Mesendoderm (in vitro differentiated cells): ENCODE results near the gene IFNA17.
"Not testable (repeated sequence)": the region's sequence is repeated elsewhere in the genome, so short reads cannot be mapped to it uniquely, and the experiment has no call there.

Experiments
- DNase-seq: peaks from one replicate; pipeline ENCODE4 v3.0.0; 2013
- H2AK5ac ChIP-seq: 2 replicates; pipeline ENCODE4 v1.6.1; 2013; ENCODE audit warnings: low read length, inconsistent platforms
- H2BK120ac ChIP-seq: 2 replicates; pipeline ENCODE4 v1.6.1; 2013; ENCODE audit warnings: low read depth, mild to moderate bottlenecking, low read length, moderate library complexity, mixed read lengths
- H2BK15ac ChIP-seq: replicated peaks from 2 replicates; pipeline ENCODE4 v1.6.1; 2013; ENCODE audit warnings: low read depth, mild to moderate bottlenecking, moderate library complexity
- H2BK5ac ChIP-seq: 2 replicates; pipeline ENCODE4 v1.6.1; 2013; ENCODE audit warnings: low read length, inconsistent platforms
- H3K18ac ChIP-seq: 2 replicates; pipeline ENCODE4 v1.6.1; 2013; ENCODE audit warnings: mild to moderate bottlenecking, low read length, mixed read lengths
- H3K23ac ChIP-seq: one replicate; pipeline ENCODE4 v1.6.1; 2013; ENCODE audit warnings: low read length
- H3K27ac ChIP-seq: 2 replicates; pipeline ENCODE4 v1.5.1; 2013; ENCODE audit warnings: low read depth, mild to moderate bottlenecking, inconsistent platforms, low read length, moderate library complexity
- H3K27me3 ChIP-seq: 2 replicates; pipeline ENCODE4 v1.6.1; 2013; ENCODE audit warnings: low read length, control low read depth, mild to moderate bottlenecking, inconsistent platforms; ENCODE audit not compliant: insufficient read depth, poor library complexity
- H3K36me3 ChIP-seq: 2 replicates; pipeline ENCODE4 v1.6.1; 2013; ENCODE audit warnings: low read length, inconsistent platforms; ENCODE audit not compliant: control insufficient read depth, insufficient read depth
- H3K4ac ChIP-seq: one replicate; pipeline ENCODE4 v1.6.1; 2013; ENCODE audit warnings: low read depth, mild to moderate bottlenecking, low read length, moderate library complexity
- H3K4me1 ChIP-seq: 2 replicates; pipeline ENCODE4 v1.6.1; 2013; ENCODE audit warnings: low read depth, low read length, inconsistent platforms; ENCODE audit not compliant: control insufficient read depth
- H3K4me2 ChIP-seq: 2 replicates; pipeline ENCODE4 v1.6.1; 2013; ENCODE audit warnings: low read length
- H3K4me3 ChIP-seq: 2 replicates; pipeline ENCODE4 v1.5.1; 2013; ENCODE audit warnings: mild to moderate bottlenecking, low read length
- H3K56ac ChIP-seq: one replicate; pipeline ENCODE4 v1.6.1; 2013; ENCODE audit warnings: low read length
- H3K79me1 ChIP-seq: 2 replicates; pipeline ENCODE4 v1.6.1; 2013; ENCODE audit warnings: low read length, inconsistent platforms
- H3K79me2 ChIP-seq: 2 replicates; pipeline ENCODE4 v1.6.1; 2013; ENCODE audit warnings: mild to moderate bottlenecking, low read length; ENCODE audit not compliant: control insufficient read depth, insufficient read depth
- H3K9ac ChIP-seq: 2 replicates; pipeline ENCODE4 v1.6.1; 2013; ENCODE audit warnings: low read length, inconsistent platforms
- H4K5ac ChIP-seq: one replicate; pipeline ENCODE4 v1.6.1; 2013; ENCODE audit warnings: low read length
- H4K8ac ChIP-seq: one replicate; pipeline ENCODE4 v1.6.1; 2013; ENCODE audit warnings: low read depth, mild to moderate bottlenecking, control low read depth, low read length, moderate library complexity
- WGBS: extraction: QIAGEN DNeasy Blood & Tissue Kit; methylation state at CpG from one replicate; pipeline ENCODE4 v1.1.7; 2013; ENCODE audit warnings: low lambda C conversion rate, missing lambda C conversion rate; ENCODE audit not compliant: insufficient coverage; ENCODE audit errors: extremely low coverage; 5-methylcytosine and 5-hydroxymethylcytosine counted together

IFNA17 gene

GRCh38 chr9:21217211-21217610 is 10.8 kb downstream of the IFNA17 start, which contains the start of gene IFNA16:
TSS of gene IFNA16 (minus strand) at chr9:21217311. CDS start at chr9:21217305, 6 bp downstream.
- H3K79me2 ChIP-seq, H2BK5ac ChIP-seq, H3K36me3 ChIP-seq, H4K8ac ChIP-seq, H3K4ac ChIP-seq, H3K27me3 ChIP-seq, H3K27ac ChIP-seq, H2BK120ac ChIP-seq, H2AK5ac ChIP-seq, H2BK15ac ChIP-seq, H3K79me1 ChIP-seq, H3K23ac ChIP-seq, DNase-seq, H3K4me3 ChIP-seq, H3K9ac ChIP-seq, H3K4me2 ChIP-seq, H3K56ac ChIP-seq, H3K4me1 ChIP-seq, H4K5ac ChIP-seq, H3K18ac ChIP-seq: not testable (repeated sequence)
- no CpG with 5 or more reads among the region's 1 CpG for WGBS

DNA sequence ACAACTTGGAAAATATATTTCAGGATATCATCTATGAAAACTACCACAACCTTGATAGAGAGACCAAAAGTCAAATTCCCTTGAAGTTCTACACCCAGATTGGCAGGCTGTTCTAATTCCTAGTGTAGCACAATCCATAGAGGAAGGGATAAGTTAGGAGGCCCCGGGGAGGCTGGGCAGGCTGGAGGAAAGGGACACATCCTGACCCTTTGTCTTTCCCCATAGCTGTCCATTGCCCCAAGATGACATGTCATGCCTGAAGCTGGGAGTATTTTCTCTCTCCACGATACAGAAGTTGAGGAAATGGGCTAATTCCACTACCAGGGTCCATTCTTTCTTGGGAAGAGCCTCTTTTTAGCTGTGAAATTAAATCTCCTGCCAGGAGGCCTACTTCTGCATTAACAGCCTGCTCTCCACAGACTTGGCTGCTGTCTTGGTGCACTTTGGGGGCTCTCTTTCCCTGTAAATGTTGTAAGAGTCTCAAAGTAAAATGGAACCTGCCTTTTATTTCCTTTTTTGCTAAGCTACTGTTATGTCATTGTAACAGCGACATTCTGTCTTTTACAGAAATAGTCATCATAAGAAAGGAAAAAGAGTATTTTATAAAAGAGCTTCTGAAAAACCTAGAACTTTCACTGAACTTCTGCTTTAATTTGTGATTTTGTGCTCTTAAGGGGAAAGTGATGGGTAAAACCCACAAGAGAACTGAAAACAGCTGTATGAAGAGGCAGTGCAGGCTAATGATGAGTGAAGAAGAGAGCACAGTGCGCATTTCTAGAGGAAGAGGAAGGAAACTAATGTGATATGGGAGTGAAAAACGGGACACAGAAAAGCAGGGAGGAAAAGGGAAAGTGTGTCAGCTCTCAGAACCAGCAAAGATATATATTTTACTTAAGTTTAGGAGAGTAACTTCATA is 14.4 kb downstream of the IFNA17 start:
- H2BK15ac ChIP-seq, H3K23ac ChIP-seq, H3K27ac ChIP-seq, H3K4me1 ChIP-seq, H3K9ac ChIP-seq, H3K18ac ChIP-seq, H3K36me3 ChIP-seq, H4K5ac ChIP-seq, H3K79me2 ChIP-seq, H3K79me1 ChIP-seq, H3K27me3 ChIP-seq, H3K4ac ChIP-seq, H3K56ac ChIP-seq, H3K4me3 ChIP-seq, H2BK5ac ChIP-seq, H2AK5ac ChIP-seq, H2BK120ac ChIP-seq, H4K8ac ChIP-seq, H3K4me2 ChIP-seq: not testable (repeated sequence)
- peak; percentile 32 for DNase-seq
- no CpG with 5 or more reads among the region's 5 CpGs for WGBS

GRCh38 chr9:21212160-21212559 is 15.9 kb downstream of the IFNA17 start:
- not testable (repeated sequence) for H3K18ac ChIP-seq, H3K79me2 ChIP-seq, H3K27ac ChIP-seq, H2BK15ac ChIP-seq, H3K4me1 ChIP-seq, H3K9ac ChIP-seq, H3K36me3 ChIP-seq, H2BK120ac ChIP-seq, H3K4ac ChIP-seq, H2AK5ac ChIP-seq, H3K23ac ChIP-seq, H3K79me1 ChIP-seq, H4K5ac ChIP-seq, H3K4me3 ChIP-seq, H2BK5ac ChIP-seq, DNase-seq, H3K4me2 ChIP-seq, H3K56ac ChIP-seq, H4K8ac ChIP-seq, H3K27me3 ChIP-seq
- WGBS, result no CpG with 5 or more reads among the region's 2 CpGs

DNA sequence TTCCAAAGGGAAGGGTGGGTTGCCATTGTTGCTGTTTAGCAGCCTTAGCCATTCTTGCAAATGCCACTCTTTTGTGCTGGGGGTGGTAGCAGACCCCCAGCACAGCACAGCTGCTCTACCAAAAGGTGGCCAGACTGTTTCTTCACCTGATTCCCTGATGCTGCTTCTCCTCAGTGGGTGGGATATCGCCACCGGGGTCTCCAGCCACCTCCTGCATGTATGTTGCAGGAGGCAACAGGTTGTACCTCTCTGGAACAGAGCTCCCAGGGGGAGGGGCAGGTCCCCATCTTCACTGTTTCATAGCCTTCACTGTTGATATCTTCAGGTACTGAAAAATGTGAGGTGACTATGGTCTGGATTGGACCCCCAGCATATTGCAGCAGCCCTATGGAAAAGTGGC is 17.2 kb downstream of the IFNA17 start:
- not testable (repeated sequence) for H4K8ac ChIP-seq, H2BK120ac ChIP-seq, H3K79me2 ChIP-seq, H3K4ac ChIP-seq, H3K23ac ChIP-seq, H3K4me3 ChIP-seq, H2AK5ac ChIP-seq, H3K56ac ChIP-seq, H3K79me1 ChIP-seq, H3K27me3 ChIP-seq, H3K18ac ChIP-seq, H3K27ac ChIP-seq, H2BK15ac ChIP-seq, DNase-seq, H3K9ac ChIP-seq, H2BK5ac ChIP-seq, H3K4me1 ChIP-seq, H4K5ac ChIP-seq, H3K36me3 ChIP-seq, H3K4me2 ChIP-seq
- WGBS, result no CpG with 5 or more reads among the region's 2 CpGs

- Histone ChIP-seq H3K4me3 (no peak overlapping the region), H2AK5ac (no peak overlapping the region), H3K18ac (no peak overlapping the region), H4K8ac (no peak overlapping the region), H4K5ac (no peak overlapping the region), H3K56ac (no peak overlapping the region), H3K9ac (no peak overlapping the region), H3K23ac (no peak overlapping the region), H3K27ac (no peak overlapping the region), H3K4ac (no peak overlapping the region), H2BK120ac (no peak overlapping the region), H2BK5ac (no peak overlapping the region), H3K36me3 (no peaks in the 10 kb centered on the region), H2BK15ac (no peak overlapping the region), H3K4me1 (no peaks in the 10 kb centered on the region), H3K79me1 (no peaks in the 10 kb centered on the region), H3K4me2 (no peak overlapping the region), H3K27me3 (no peaks in the 10 kb centered on the region), H3K79me2 (no peaks in the 10 kb centered on the region)
- DNase-seq, result no peak
- no CpG with 5 or more reads among the region's 7 CpGs for WGBS
Observed at GRCh38 chr9:21210311-21210710, 17.7 kb downstream of the IFNA17 start.

- H2BK120ac ChIP-seq, H3K27ac ChIP-seq, DNase-seq, H3K79me2 ChIP-seq, H3K56ac ChIP-seq, H3K27me3 ChIP-seq, H3K36me3 ChIP-seq, H3K23ac ChIP-seq, H3K4me3 ChIP-seq, H3K79me1 ChIP-seq, H3K4me2 ChIP-seq, H3K18ac ChIP-seq, H3K9ac ChIP-seq, H4K8ac ChIP-seq, H2AK5ac ChIP-seq, H3K4me1 ChIP-seq, H2BK15ac ChIP-seq, H4K5ac ChIP-seq, H2BK5ac ChIP-seq, H3K4ac ChIP-seq: not testable (repeated sequence)
- no CpG with 5 or more reads among the region's 3 CpGs for WGBS
Observed at GRCh38 chr9:21207043-21207442, 21.0 kb downstream of the IFNA17 start, which contains the start of gene IFNA10. TSS of gene IFNA10 (minus strand) at chr9:21207143. CDS start at chr9:21207097, 46 bp downstream.
